DOHH2 (cell line): ENCODE measurements around the gene TTYH2.

Source experiments
- CTCF ChIP-seq: fragments of 200-600 bp; sonication (generic); IDR thresholded peaks from one replicate; pipeline ENCODE4 v1.5.1; 2014; ENCODE audit warnings: antibody characterized with exemption, mild to moderate bottlenecking, low read depth, low read length; ENCODE audit not compliant: poor library complexity, severe bottlenecking
- EZH2phosphoT487 ChIP-seq: fragments of 200-600 bp; sonication (generic); IDR thresholded peaks from 2 replicates; pipeline ENCODE4 v1.6.1; 2017; ENCODE audit warnings: borderline replicate concordance, mild to moderate bottlenecking, antibody characterized with exemption, low read length, moderate library complexity, mixed read lengths

GRCh38 chr17:74196541-74197317 lies 16.6 kb upstream of the TTYH2 start:
- TF ChIP-seq CTCF (no peak), EZH2phosphoT487 (no peak)
